Neural crest cell (in vitro differentiated cells): ENCODE measurements around the gene ODC1. TPM values are rescaled to one million over a fixed set of nuclear protein-coding genes. Genes with fewer than 3 reads are reported as not detected.
"Not testable (repeated sequence)": the region's sequence is repeated elsewhere in the genome, so short reads cannot be mapped to it uniquely, and the experiment has no call there.

Experiments
- DNase-seq: peaks from one replicate; pipeline ENCODE4 v3.0.0; 2021; ENCODE audit warnings: low read depth, mixed read lengths, low spot score
- H3K27ac Mint-ChIP-seq: one replicate; pipeline ENCODE4 v1.8.0; 2021; ENCODE audit warnings: mild to moderate bottlenecking, mixed read lengths; ENCODE audit not compliant: unreplicated experiment
- H3K27me3 Mint-ChIP-seq: 2 replicates; pipeline ENCODE4 v1.8.0; 2021; ENCODE audit warnings: low read depth, mild to moderate bottlenecking, mixed read lengths
- H3K36me3 Mint-ChIP-seq: 2 replicates; pipeline ENCODE4 v1.8.0; 2021; ENCODE audit warnings: low read depth, mild to moderate bottlenecking, mixed read lengths
- H3K4me1 Mint-ChIP-seq: 2 replicates; pipeline ENCODE4 v1.8.0; 2021; ENCODE audit warnings: mixed read lengths
- H3K4me3 Mint-ChIP-seq: one replicate; pipeline ENCODE4 v1.8.0; 2021; ENCODE audit warnings: mild to moderate bottlenecking, mixed read lengths
- H3K9me3 Mint-ChIP-seq: 2 replicates; pipeline ENCODE4 v1.8.0; 2021; ENCODE audit warnings: mixed read lengths
- CTCF ChIP-seq: fragments of 200-600 bp; sonication (generic); conservative IDR thresholded peaks from 2 replicates; pipeline ENCODE4 v1.5.0; 2021; ENCODE audit warnings: antibody characterized with exemption, mild to moderate bottlenecking
- total RNA-seq: library from RNA; stranded (reverse); gene quantifications from 2 replicates; pipeline ENCODE4 v1.2.1, GENCODE V29; 2021

Gene ODC1
- total RNA-seq, 1 donor from 2014 or later, result 290 TPM

DNA sequence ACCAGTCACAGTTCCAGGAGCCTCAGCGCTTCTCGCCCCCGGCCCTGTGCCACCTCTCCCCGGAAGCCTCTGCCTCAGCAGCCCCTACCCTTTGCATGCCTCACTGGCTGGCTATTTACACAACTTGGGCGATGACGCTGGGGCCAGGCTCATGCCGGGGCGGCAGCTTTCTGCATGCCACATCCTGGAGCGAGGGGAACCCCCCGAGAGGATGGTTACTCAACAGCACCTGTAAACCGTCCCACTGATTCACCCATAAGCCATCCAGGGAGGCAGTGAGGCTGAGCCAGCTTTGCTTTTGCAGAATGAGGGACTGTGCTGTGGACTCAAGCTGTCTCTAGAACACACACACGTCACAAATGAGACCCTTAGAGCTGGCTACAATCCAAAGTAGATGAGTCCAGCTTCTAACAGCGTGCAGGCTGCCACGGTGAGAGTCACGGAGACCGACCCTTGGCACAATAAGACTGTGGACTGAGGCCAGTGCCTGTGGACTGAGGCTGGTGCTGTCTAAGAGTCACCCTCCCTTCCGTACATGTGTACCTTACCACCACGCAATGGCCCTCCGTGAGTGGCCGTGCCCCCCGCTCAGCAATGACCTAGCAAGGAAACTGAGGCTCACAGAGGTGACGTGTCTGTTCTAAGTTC lies 45.6 kb upstream of the ODC1 start:
- H3K4me3 Mint-ChIP-seq, result no peak overlapping the region
- peaks cover 2% of the 10 kb centered on the region for H3K36me3 Mint-ChIP-seq
- peaks cover 8% of the 10 kb centered on the region for H3K9me3 Mint-ChIP-seq
- H3K27ac Mint-ChIP-seq, result no peak overlapping the region
- peaks cover 4% of the 10 kb centered on the region for H3K4me1 Mint-ChIP-seq
- no peak for DNase-seq
- H3K27me3 Mint-ChIP-seq, result peaks cover 12% of the 10 kb centered on the region
- no peak for TF ChIP-seq CTCF

GRCh38 chr2:10493075-10493633 lies 45.0 kb upstream of the ODC1 start:
- H3K27ac Mint-ChIP-seq, result no peak overlapping the region
- no peak for DNase-seq
- H3K9me3 Mint-ChIP-seq, result peaks cover 8% of the 10 kb centered on the region
- peaks cover 9% of the 10 kb centered on the region for H3K27me3 Mint-ChIP-seq
- H3K4me1 Mint-ChIP-seq, result peaks cover 2% of the 10 kb centered on the region
- no peak for TF ChIP-seq CTCF
- H3K4me3 Mint-ChIP-seq, result no peak overlapping the region
- peaks cover 2% of the 10 kb centered on the region for H3K36me3 Mint-ChIP-seq

GRCh38 chr2:10490806-10491291 lies 42.7 kb upstream of the ODC1 start:
- Mint-ChIP-seq H3K9me3 (peaks cover 8% of the 10 kb centered on the region), H3K36me3 (peaks cover 2% of the 10 kb centered on the region), H3K4me1 (no peaks in the 10 kb centered on the region), H3K27me3 (no peaks in the 10 kb centered on the region), H3K4me3 (no peak overlapping the region), H3K27ac (no peak overlapping the region)
- no peak for TF ChIP-seq CTCF
- no peak for DNase-seq

DNA sequence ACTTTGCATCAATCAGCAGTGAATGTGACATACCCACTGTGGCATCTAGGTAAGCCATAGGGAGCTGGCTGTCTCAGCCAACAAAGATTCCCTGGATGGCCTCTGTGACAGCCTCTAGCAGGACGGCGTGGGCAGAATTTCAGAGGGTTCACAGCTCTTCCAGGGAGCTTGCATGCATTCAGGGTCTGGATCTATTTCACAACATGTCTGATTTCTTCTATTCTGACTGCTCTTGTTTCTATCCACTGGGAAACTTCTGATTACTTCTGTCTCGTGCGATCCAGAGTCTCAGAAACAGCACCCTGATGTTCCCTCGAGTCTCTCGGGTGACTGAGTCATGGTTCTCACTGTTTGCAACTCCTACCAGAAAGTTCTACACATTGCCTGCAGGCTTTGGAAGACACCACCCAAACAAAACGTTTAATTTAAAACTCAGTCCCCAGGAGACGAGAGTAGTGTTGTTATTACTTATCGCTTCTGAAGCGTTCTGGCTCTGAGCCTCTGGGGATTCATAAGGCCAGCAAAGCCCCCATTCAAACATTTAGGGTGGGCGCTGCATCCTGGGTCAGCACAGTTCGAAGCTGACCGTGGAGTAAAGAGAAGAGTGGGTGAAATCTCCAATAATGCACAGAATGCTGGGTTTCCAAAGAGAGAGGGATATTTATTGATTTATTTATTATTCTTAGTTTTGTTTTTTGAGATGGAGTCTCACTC lies 41.9 kb upstream of the ODC1 start:
- no peak for TF ChIP-seq CTCF
- DNase-seq, result no peak
- Mint-ChIP-seq H3K9me3 (peaks cover 8% of the 10 kb centered on the region), H3K4me3 (no peak overlapping the region), H3K27me3 (no peaks in the 10 kb centered on the region), H3K4me1 (no peaks in the 10 kb centered on the region), H3K36me3 (peaks cover 2% of the 10 kb centered on the region), H3K27ac (no peak overlapping the region)

DNA sequence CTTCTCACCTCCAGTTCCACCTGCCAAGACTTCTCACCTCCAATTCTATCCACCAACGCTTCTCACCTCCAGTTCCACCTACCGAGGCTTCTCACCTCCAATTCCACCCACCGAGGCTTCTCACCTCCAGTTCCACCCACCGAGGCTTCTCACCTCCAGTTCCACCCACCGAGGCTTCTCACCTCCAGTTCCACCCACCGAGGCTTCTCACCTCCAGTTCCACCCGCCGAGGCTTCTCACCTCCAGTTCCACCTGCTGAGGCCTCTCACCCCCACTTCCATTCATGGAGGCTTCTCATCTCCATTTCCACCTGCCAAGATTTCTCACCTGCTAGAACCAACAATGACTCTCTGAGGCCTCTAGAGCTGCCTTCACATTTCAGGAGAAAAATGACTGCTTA lies 40.0 kb upstream of the ODC1 start:
- H3K4me1 Mint-ChIP-seq, DNase-seq, H3K36me3 Mint-ChIP-seq, H3K27me3 Mint-ChIP-seq, H3K9me3 Mint-ChIP-seq, H3K4me3 Mint-ChIP-seq, H3K27ac Mint-ChIP-seq: not testable (repeated sequence)

DNA sequence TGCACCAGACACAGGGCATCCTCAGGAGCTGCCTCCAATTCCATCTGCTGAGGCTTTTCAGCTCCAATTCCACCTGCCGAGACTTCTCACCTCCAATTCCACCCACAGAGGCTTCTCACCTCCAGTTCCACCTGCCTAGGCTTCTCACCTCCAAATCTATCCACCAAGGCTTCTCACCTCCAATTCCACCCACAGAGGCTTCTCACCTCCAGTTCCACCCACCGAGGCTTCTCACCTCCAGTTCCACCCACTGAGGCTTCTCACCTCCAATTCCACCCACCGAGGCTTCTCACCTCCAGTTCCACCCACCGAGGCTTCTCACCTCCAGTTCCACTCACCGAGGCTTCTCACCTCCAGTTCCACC lies 39.6 kb upstream of the ODC1 start:
- H3K27ac Mint-ChIP-seq, DNase-seq, H3K4me3 Mint-ChIP-seq, H3K36me3 Mint-ChIP-seq, H3K4me1 Mint-ChIP-seq, H3K27me3 Mint-ChIP-seq, H3K9me3 Mint-ChIP-seq: not testable (repeated sequence)
